PC-9 (cell line): ENCODE results near the gene MPST. TPM values are rescaled to one million over a fixed set of nuclear protein-coding genes. Genes with fewer than 3 reads are reported as not detected.

ENCODE experiments used
- Bru-seq: library from RNA; stranded (reverse); fragments of 400-500 nt; gene quantifications from one replicate; lab custom pipeline; 2021; lab: Mats Ljungman, UMichigan
- BruChase-seq, 2 experiments: library from RNA; stranded (reverse); fragments of 400-500 nt; gene quantifications; one replicate each; lab custom pipeline; 2021; lab: Mats Ljungman, UMichigan
- BruUV-seq: library from RNA; stranded (reverse); fragments of 400-500 nt; replicated peaks from 2 replicates; lab custom pipeline; 2021; lab: Mats Ljungman, UMichigan
- CTCF ChIA-PET: fragments of 300-600 bp; sonication (Branson Sonifier 250); formaldehyde crosslinking; loops from one replicate; lab custom pipeline; 2022; ENCODE audit warnings: antibody characterized with exemption; lab: Charles Lee
- POLR2A ChIA-PET: fragments of 300-600 bp; sonication (Branson Sonifier 250); formaldehyde crosslinking; loops from one replicate; lab custom pipeline; 2022; ENCODE audit warnings: antibody characterized with exemption; ENCODE audit not compliant: unreplicated experiment; lab: Charles Lee
- DNase-seq, 2 experiments: peaks; one replicate each; pipeline versions ENCODE4 v3.0.0 to v3.0.0-alpha.2; 2015 to 2022; ENCODE audit warnings: mixed read lengths in 1 of 2
- H2AFZ ChIP-seq: fragments of 200-600 bp; sonication (generic); 2 replicates; pipeline ENCODE4 v1.8.1; 2017; ENCODE audit warnings: antibody characterized with exemption
- H3F3A ChIP-seq: fragments of 200-600 bp; sonication (generic); 2 replicates; pipeline ENCODE4 v1.8.1; 2017; ENCODE audit warnings: antibody characterized with exemption, mild to moderate bottlenecking, low read depth; ENCODE audit not compliant: insufficient read depth
- H3K27ac ChIP-seq: fragments of 200-600 bp; sonication (generic); 2 replicates; pipeline ENCODE4 v1.6.1; 2016; ENCODE audit warnings: mixed run types
- H3K27me3 ChIP-seq: fragments of 200-600 bp; sonication (generic); 2 replicates; pipeline ENCODE4 v1.6.1; 2016; ENCODE audit warnings: low read depth, mixed run types; ENCODE audit not compliant: insufficient read depth
- H3K36me3 ChIP-seq: fragments of 200-600 bp; sonication (generic); 2 replicates; pipeline ENCODE4 v1.6.1; 2016; ENCODE audit warnings: low read depth, mixed run types
- H3K4me1 ChIP-seq: fragments of 200-600 bp; sonication (generic); replicated peaks from 2 replicates; pipeline ENCODE4 v1.6.1; 2016; ENCODE audit warnings: mixed run types; ENCODE audit not compliant: insufficient read depth
- H3K4me2 ChIP-seq: fragments of 200-600 bp; sonication (generic); 2 replicates; pipeline ENCODE4 v1.6.1; 2017; ENCODE audit warnings: mixed run types
- H3K4me3 ChIP-seq: fragments of 200-600 bp; sonication (generic); 2 replicates; pipeline ENCODE4 v1.6.1; 2016; ENCODE audit warnings: mixed run types
- H3K79me2 ChIP-seq: fragments of 200-600 bp; sonication (generic); 2 replicates; pipeline ENCODE4 v1.6.1; 2017; ENCODE audit warnings: low read depth, mixed run types
- H3K9me2 ChIP-seq: fragments of 200-600 bp; sonication (generic); 2 replicates; pipeline ENCODE4 v1.8.1; 2017; ENCODE audit warnings: mild to moderate bottlenecking; ENCODE audit not compliant: insufficient read depth
- H3K9me3 ChIP-seq: fragments of 200-600 bp; sonication (generic); 2 replicates; pipeline ENCODE4 v1.8.1; 2016; ENCODE audit warnings: low read depth; ENCODE audit not compliant: insufficient read depth
- H4K20me1 ChIP-seq: fragments of 200-600 bp; sonication (generic); 2 replicates; pipeline ENCODE4 v1.8.1; 2017; ENCODE audit not compliant: insufficient read depth
- CTCF ChIP-seq: fragments of 200-600 bp; sonication (generic); conservative IDR thresholded peaks from 2 replicates; pipeline ENCODE4 v1.6.1; 2017; ENCODE audit warnings: mixed run types, antibody characterized with exemption, mild to moderate bottlenecking, moderate library complexity
- EZH2 ChIP-seq: fragments of 200-600 bp; sonication (generic); IDR thresholded peaks from 2 replicates; pipeline ENCODE4 v1.8.0; 2017; ENCODE audit warnings: antibody characterized with exemption, low read depth
- intact Hi-C: fragments of 100-400 bp; cut with micrococcal nuclease; formaldehyde crosslinking; loops from one replicate; pipeline ENCODE4 v1.10.0; 2022; ENCODE audit not compliant: unreplicated experiment
- long read RNA-seq: library from polyadenylated mRNA; stranded (forward); transcript quantifications from one replicate; pipeline ENCODE4 v2.0.0, GENCODE V29; 2022
- total RNA-seq: library from RNA; stranded (reverse); gene quantifications from 2 replicates; pipeline ENCODE4 v1.2.3, GENCODE V29; 2021

Gene MPST
- total RNA-seq (75.9 and 109 TPM in 2 replicates), Bru-seq, nascent RNA (percentile 63 among the genes with signal in this experiment), BruChase-seq, experiment 1, labeled RNA remaining after a 2-hour chase (percentile 78 among the genes with signal in this experiment), BruChase-seq, experiment 2, labeled RNA remaining after a 6-hour chase (percentile 77 among the genes with signal in this experiment)
- long read RNA-seq, transcript MPST-201 (4 exons, 1,504 nt) = minor isoform, 6 of 247 reads
- long read RNA-seq, transcript MPST-206 (3 exons, 1,331 nt) = major isoform, 118 of 247 reads
- long read RNA-seq, transcript MPST-203 (3 exons, 1,345 nt) = minor isoform, 70 of 247 reads
- long read RNA-seq, partial matches to known transcripts = 24 of 247 reads
- long read RNA-seq, other reads (novel, unspliced or antisense) = 27 of 247 reads

- no TSS peak for BruUV-seq
- intact Hi-C loops = no loop called here
- Histone ChIP-seq H3F3A (peaks cover 28% of the 10 kb centered on the region; the same call in 1 of the 2 replicates), H3K4me2 (peak within 1 kb of the TSS; percentile 75), H3K9me2 (no peaks in the 10 kb centered on the region), H3K36me3 (peaks cover 10% of the 10 kb centered on the region; the same call in 1 of the 2 replicates), H3K4me1 (peaks cover 42% of the 10 kb centered on the region), H3K9me3 (no peaks in the 10 kb centered on the region), H2AFZ (peak within 1 kb of the TSS; percentile 88), H3K4me3 (peak within 1 kb of the TSS; percentile 62), H3K27ac (peak within 1 kb of the TSS; percentile 17), H4K20me1 (peaks cover 7% of the 10 kb centered on the region; the same call in 1 of the 2 replicates), H3K79me2 (peaks cover 50% of the 10 kb centered on the region), H3K27me3 (no peaks in the 10 kb centered on the region)
- DNase-seq = peak; percentile 62 to 80
- TF ChIP-seq CTCF = 0 out of 2 replicates have a peak, but pooled peaks have one; percentile 37
- TF ChIP-seq EZH2 = no peak
- CTCF ChIA-PET = interaction anchor here (0.5 to 2.7 kb wide), 6 partner anchors 13 to 243 kb away, joined by 3 to 7 read pairs (median 5); partner anchors contain the start of gene IFT27
- POLR2A ChIA-PET = interaction anchor here (0.7 to 1.1 kb wide), 4 partner anchors 10 to 1126 kb away, joined by 6 to 17 read pairs (median 10); no protein-coding TSS in a partner anchor
Observed at GRCh38 chr22:37019309-37020191, at the start of gene MPST, which contains the start of gene TST. MPST (plus strand) TSS chr22:37019742; CDS start chr22:37019837, 95 bp downstream. TST (minus strand) TSS chr22:37019447; CDS start chr22:37018732, 715 bp downstream.

DNA sequence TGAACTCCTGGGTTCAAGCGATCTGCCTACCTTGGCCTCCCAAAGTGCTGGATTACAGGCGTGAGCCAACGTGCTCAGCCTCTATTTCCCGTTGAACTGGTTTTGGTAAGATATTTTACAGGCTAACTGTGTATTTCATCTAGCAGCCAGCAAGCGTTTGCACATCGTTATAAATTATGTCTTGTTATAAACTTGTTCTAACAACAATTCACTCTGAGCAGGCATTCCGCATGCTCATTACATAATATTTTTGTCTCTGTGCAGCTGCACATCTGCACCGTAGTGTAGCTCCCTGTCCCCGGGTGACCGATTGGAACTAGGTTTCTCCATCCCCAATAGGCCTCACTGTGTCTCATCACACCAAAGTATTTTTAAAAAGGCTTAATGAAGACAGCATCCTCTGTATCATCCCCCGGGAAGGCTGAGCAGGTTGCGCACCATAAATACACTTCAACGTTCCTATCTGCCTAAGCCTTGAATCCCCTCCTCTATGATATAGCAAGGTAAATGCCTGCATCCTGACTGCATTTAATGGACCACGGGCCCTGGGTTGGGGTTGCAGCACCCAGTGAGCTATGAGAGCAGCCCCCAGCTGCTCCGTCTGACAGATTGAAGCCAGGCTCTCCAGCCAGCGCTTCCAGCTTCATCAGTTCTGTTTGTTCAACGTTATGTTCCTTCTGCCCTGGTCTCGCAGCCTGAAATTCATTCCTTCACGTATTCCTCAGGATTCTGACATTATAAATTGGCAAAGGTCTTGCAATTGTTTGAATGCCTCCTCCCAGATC lies 48.0 kb upstream of the MPST start:
- no peak for DNase-seq
- Histone ChIP-seq H3F3A (no peaks in the 10 kb centered on the region), H3K4me3 (no peak overlapping the region), H3K9me3 (no peaks in the 10 kb centered on the region), H3K27me3 (no peaks in the 10 kb centered on the region), H3K9me2 (no peaks in the 10 kb centered on the region), H3K27ac (no peak overlapping the region), H2AFZ (no peak overlapping the region), H3K4me1 (no peaks in the 10 kb centered on the region), H3K79me2 (no peaks in the 10 kb centered on the region), H3K4me2 (no peak overlapping the region), H3K36me3 (no peaks in the 10 kb centered on the region), H4K20me1 (no peaks in the 10 kb centered on the region)
- no TSS peak for BruUV-seq
- POLR2A ChIA-PET = no interaction called here
- TF ChIP-seq EZH2 (no peak), CTCF (no peak)
- CTCF ChIA-PET = no interaction called here
- intact Hi-C loops = no loop called here
